Posterior vena cava (tissue), 2 donors: ENCODE results near the gene RAD23A. TPM values are rescaled to one million over a fixed set of nuclear protein-coding genes. Genes with fewer than 3 reads are reported as not detected.
"Not testable (repeated sequence)": the region's sequence is repeated elsewhere in the genome, so short reads cannot be mapped to it uniquely, and the experiment has no call there.

Experiments used
- DNase-seq: peaks from one replicate; pipeline ENCODE4 v3.0.0-alpha.2; 2020; ENCODE audit warnings: low spot score
- intact Hi-C, 2 donors: fragments of 100-400 bp; cut with DNase I; formaldehyde crosslinking; loops; one replicate each; pipeline versions ENCODE4 v1.14.1 to v1.14.2; 2022 to 2023
- total RNA-seq, 2 donors: library from RNA; stranded (reverse); fragmentation: NEBNext Ultra II Directional; extraction: Animal tissue kit (Norgen Biotek cat#: 25700); gene quantifications; one replicate each; pipeline ENCODE4 v1.2.1, GENCODE V29; 2021
- donor health status: DM: yes; HTN: yes; CAD: no.
- donor health status: DM: yes; HTN: yes; CAD: no.

RAD23A gene
- total RNA-seq, 2 donors from 2014 or later: 90.9 to 124 TPM

DNA sequence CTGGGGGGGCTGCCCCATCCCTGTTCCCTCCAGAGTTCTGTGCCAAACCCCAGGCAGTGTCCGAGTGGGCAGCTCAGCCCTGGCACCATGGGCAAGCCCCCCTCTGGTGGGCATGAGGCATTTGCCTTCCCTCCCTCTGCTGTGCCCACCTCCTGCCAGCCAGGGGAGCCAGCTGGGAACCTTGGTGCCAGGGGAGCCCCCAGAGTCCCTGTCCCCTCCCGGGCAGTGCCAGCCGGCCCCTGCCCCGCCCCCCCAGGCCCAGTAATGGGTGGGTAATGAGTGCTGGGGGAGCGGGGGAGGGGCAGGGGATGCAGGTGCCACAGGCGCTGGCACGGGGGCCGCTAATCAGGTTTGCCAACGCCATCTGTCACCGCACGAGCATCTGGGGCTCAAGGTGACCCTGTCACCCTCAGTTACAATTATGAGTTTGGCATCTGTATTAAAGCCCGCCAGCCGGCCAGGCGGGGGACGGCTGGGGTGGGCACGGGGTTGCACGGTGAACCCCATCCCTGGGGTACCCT, 29.6 kb downstream of the RAD23A start:
- no peak for DNase-seq
- intact Hi-C loops: loop anchor here (5.0 kb wide), 3 partner anchors 287 to 1112 kb away; partner anchors contain the start of gene C19orf67 (in 1 of the 2)

GRCh38 chr19:12976109-12976508, 30.4 kb downstream of the RAD23A start:
- not testable (repeated sequence) for DNase-seq
- intact Hi-C loops: loop anchor here (5.0 kb wide), 3 partner anchors 286 to 1111 kb away; partner anchors contain the start of gene C19orf67 (in 1 of the 2)

DNA sequence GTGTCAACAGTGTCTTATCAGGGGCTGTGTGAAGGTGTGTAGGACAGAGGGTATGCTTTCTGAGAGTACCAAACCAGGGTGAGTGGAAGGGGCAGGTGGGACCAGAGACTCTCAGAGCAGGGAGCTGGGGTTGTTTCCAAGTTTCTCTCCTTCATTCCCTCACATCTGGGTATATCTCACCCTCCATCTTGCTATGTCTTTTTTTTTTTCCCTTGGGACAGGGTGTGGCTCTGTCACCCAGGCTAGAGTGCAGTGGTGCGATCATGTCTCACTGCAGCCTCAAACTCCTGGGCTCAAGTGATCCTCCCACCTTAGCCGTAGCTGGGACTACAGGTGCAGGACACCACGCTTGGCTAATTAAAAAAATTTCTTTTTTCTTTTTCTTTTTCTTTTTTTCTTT, 34.3 kb downstream of the RAD23A start:
- no peak for DNase-seq
- intact Hi-C loops: loop anchor here (5.0 kb wide), 4 partner anchors 117 to 1107 kb away; partner anchors contain the start of gene C19orf67 (in 1 of the 2)

GRCh38 chr19:12982648-12983047, 37.0 kb downstream of the RAD23A start:
- DNase-seq: no peak
- intact Hi-C loops: loop anchor here in 1 of 2 donors (5.0 kb wide), 1 partner anchor 115 kb away; no protein-coding TSS in a partner anchor

GRCh38 chr19:12983091-12983490, 37.4 kb downstream of the RAD23A start:
- intact Hi-C loops: loop anchor here in 1 of 2 donors (5.0 kb wide), 1 partner anchor 114 kb away; no protein-coding TSS in a partner anchor
- no peak for DNase-seq

DNA sequence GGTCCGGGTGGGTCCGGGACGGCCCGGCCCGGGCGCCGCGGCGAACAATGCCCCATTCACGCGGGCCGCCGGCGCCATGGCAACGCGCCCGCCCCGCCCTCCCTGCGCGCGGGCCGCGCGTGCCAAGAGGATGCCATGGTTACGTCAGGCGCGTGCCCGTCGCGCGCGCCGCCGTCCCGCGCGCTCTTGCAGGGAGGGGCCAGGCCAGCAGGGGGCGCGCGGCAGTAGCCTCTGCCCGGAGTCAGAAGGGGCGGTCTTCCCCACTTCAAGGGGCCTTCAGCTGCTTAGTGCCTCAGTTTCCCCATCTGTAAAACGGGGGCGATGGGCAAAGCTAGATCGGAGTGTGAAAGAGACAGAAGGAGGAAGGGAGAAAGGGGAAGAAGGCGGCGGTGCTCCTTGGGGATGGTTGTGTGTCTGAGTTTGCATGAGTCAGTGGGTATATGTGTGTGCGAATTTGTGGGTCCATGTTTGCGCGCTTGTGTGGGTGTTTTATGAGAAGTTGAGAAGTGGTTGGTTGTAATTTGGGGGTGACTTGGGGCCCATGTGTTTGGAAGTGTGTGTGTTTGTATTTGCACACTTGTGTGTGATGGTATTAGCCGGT, 38.0 kb downstream of the RAD23A start:
- intact Hi-C loops: loop anchor here (2.0 to 5.0 kb wide), 2 partner anchors 111 to 114 kb away; no protein-coding TSS in a partner anchor
- DNase-seq: peak; percentile 93

DNA sequence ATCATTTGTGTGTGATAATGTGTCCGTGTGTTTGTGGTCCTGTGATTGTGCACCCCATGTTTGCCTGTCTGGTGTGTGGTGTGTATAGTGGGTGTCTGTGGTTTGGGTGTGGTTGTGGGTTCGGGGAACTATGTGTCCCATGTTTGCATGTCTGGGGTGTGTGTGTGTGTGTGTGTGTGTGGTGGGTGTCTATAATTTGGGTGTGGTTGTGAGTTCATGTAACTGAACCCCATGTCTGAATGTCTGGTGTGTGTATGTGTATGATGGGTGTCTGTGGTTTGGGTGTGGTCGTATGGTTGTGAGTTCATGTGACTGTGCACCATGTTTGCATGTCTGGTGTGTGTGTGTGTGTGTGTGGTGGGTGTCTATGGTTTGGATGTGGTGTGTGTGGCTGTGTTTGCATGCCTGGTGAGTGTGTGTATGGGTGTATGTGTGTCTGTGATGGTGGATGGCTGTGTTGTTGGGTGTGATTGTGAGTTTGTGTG, 38.5 kb downstream of the RAD23A start:
- intact Hi-C loops: loop anchor here (2.0 to 5.0 kb wide), 2 partner anchors 111 to 113 kb away; no protein-coding TSS in a partner anchor
- no peak for DNase-seq

GRCh38 chr19:12984683-12985048, 39.0 kb downstream of the RAD23A start:
- no peak for DNase-seq
- intact Hi-C loops: loop anchor here (2.0 to 5.0 kb wide), 2 partner anchors 110 to 113 kb away; no protein-coding TSS in a partner anchor

GRCh38 chr19:12985049-12985776, 39.6 kb downstream of the RAD23A start:
- DNase-seq: peak; percentile 89
- intact Hi-C loops: loop anchor here in 1 of 2 donors (2.0 kb wide), 1 partner anchor 110 kb away; no protein-coding TSS in a partner anchor

DNA sequence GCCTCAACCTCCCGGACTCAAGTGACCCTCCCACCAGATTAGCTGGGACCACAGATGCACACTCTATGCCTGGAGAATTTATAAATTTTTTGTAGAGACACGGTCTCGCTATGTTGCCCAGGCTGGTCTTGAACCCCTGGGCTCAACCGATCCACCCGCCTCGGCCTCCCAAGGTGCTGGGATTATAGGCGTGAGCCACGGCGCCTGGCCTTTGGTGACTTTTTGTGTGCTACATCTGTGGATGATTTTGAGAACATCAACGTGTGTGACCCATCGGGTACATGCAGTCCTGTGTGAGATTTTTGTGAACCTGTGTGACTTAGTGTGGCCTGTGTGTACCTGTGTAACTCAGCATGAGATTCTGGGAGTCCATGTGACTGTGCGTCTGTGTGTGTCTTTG, 41.1 kb downstream of the RAD23A start:
- DNase-seq: no peak
- intact Hi-C loops: no loop called here

DNA sequence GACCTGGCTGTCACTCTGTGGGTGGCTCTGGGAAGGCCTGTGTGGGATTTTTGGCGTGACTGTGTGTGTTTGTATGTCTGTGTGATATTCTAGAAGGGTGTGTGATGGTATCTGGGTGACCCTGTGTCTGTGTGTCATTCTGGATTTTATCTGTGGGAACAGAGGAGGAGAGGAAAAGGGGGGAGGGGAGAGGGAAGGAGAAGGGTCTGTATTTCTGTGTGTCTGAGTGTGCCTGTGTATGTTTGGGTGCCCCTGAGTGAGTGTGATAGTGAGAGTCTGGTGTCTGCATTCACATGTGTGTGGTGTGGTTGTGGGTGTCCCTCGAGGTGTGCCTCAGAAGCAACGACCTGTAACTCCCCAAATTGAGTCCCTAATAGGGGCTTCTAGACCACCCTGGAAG, 41.5 kb downstream of the RAD23A start:
- intact Hi-C loops: no loop called here

DNA sequence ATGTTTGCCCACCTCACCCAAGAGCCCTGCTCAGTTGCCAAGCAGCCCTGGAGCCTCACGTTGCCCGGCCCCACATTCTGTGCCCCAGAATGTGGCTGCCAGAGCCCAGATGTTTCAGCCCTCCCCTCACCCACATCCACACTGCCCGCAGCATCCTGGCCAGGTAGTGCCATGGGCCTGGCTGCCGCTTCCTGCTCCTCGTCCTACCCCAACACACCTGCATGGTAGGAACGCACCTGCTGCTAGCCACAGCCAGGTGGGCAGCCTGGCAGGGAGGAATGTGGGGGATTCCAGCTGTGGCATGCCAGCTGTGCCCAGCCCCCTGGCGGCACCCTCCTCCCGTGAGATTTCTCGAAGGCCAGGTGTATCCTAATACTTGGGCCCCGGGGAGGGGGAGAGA, 42.1 kb downstream of the RAD23A start:
- no peak for DNase-seq
- intact Hi-C loops: no loop called here

More for the DNA sequence above, 41.5 kb downstream of the RAD23A start:
- no peak for DNase-seq

- intact Hi-C loops: no loop called here
These were observed 44.8 kb downstream of the RAD23A start for GRCh38 chr19:12990431-12990830.

GRCh38 chr19:12990853-12991252, 45.2 kb downstream of the RAD23A start:
- intact Hi-C loops: no loop called here
- no peak for DNase-seq

More at GRCh38 chr19:12990431-12990830, 44.8 kb downstream of the RAD23A start:
- DNase-seq: no peak

- DNase-seq: no peak
- intact Hi-C loops: no loop called here
These were observed 45.6 kb downstream of the RAD23A start for GRCh38 chr19:12991296-12991695.

GRCh38 chr19:12992729-12993128, 47.1 kb downstream of the RAD23A start:
- DNase-seq: no peak
- intact Hi-C loops: no loop called here

DNA sequence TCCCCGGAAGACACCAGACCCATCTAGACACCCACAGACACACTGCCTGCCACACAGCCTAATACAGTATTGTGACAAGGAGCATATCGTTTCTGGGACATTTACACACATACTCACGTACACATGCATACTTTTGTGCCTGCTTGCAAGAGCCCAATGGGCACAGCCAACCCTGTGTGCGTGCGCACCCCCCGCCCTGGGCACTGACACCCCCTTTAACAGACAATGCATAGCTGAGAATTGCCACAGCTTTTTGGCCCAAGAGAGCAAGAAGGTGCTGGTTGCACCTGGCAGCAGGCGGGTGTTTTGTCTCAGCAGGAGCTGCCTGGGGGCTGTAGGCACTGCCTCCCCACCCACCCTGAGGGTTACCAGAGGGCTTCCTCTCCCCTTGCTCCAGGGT, 47.9 kb downstream of the RAD23A start:
- intact Hi-C loops: no loop called here
- DNase-seq: no peak

- DNase-seq: no peak
- intact Hi-C loops: loop anchor here in 1 of 2 donors (5.0 kb wide), 1 partner anchor 97 kb away; no protein-coding TSS in a partner anchor
These were observed 49.3 kb downstream of the RAD23A start, which contains the start of gene NFIX for GRCh38 chr19:12994701-12995595. TSS of gene NFIX (plus strand) at chr19:12995475. CDS start at chr19:12995838, 363 bp downstream.
